ENCODE results near the gene RYR1. TPM values are rescaled to one million over a fixed set of nuclear protein-coding genes. Genes with fewer than 3 reads are reported as not detected.

RYR1 gene
- total RNA-seq, 1 donor from 2014 or later: 0.03 TPM

DNA sequence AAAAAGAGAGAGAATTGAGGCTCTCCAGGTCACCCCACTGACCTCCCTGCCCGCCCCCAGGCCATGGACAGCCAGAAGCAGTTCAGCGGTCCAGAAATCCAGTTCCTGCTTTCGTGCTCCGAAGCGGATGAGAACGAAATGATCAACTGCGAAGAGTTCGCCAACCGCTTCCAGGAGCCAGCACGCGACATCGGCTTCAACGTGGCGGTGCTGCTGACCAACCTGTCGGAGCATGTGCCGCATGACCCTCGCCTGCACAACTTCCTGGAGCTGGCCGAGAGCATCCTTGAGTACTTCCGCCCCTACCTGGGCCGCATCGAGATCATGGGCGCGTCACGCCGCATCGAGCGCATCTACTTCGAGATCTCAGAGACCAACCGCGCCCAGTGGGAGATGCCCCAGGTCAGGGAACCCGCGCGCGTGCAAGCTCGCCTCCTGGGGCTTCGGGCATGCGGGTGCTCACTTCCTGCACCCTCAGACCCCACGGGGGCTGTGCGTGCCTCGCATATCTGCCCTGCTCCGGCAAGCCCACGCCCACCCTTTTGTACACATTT is 127.6 kb downstream of the RYR1 start:
- no peak for DNase-seq (ENCODE audit: extremely low spot score, unreplicated experiment)
- no peaks in the 10 kb centered on the region for H3K36me3 Mint-ChIP-seq (ENCODE audit: unreplicated experiment)
- no peaks in the 10 kb centered on the region for H3K4me1 Mint-ChIP-seq (ENCODE audit: unreplicated experiment)
- no peak overlapping the region for H3K4me3 Mint-ChIP-seq (ENCODE audit: unreplicated experiment)
- TF ChIP-seq, protein P1, sequence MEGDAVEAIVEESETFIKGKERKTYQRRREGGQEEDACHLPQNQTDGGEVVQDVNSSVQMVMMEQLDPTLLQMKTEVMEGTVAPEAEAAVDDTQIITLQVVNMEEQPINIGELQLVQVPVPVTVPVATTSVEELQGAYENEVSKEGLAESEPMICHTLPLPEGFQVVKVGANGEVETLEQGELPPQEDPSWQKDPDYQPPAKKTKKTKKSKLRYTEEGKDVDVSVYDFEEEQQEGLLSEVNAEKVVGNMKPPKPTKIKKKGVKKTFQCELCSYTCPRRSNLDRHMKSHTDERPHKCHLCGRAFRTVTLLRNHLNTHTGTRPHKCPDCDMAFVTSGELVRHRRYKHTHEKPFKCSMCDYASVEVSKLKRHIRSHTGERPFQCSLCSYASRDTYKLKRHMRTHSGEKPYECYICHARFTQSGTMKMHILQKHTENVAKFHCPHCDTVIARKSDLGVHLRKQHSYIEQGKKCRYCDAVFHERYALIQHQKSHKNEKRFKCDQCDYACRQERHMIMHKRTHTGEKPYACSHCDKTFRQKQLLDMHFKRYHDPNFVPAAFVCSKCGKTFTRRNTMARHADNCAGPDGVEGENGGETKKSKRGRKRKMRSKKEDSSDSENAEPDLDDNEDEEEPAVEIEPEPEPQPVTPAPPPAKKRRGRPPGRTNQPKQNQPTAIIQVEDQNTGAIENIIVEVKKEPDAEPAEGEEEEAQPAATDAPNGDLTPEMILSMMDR (IDR thresholded peaks at IDR 0.05): no peak
- H3K9me3 Mint-ChIP-seq (ENCODE audit: unreplicated experiment): no peaks in the 10 kb centered on the region
- no peak overlapping the region for H3K27ac Mint-ChIP-seq (ENCODE audit: unreplicated experiment)
- H3K27me3 Mint-ChIP-seq (ENCODE audit: unreplicated experiment): peaks cover 3% of the 10 kb centered on the region

DNA sequence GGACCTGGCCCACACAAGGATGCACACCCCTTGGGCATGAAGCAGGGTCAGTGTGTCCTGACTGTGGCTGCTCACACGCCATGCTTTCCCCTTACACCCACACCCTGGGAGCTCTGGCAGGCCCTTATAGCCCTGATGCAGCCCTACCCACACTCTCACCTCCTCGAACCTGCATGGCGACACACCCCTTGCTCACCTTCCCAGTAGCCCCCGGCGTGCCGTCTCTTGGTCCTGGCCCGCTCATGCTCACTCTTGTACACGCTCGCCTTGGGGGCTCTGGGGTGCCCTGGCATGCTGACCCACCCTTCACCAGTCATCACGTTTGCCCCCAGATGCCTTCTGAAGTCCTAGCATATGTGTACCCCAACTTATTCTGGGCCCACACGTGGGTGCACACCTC is 128.2 kb downstream of the RYR1 start:
- H3K36me3 Mint-ChIP-seq (ENCODE audit: unreplicated experiment): no peaks in the 10 kb centered on the region
- no peak for DNase-seq (ENCODE audit: extremely low spot score, unreplicated experiment)
- peaks cover 3% of the 10 kb centered on the region for H3K27me3 Mint-ChIP-seq (ENCODE audit: unreplicated experiment)

DNA sequence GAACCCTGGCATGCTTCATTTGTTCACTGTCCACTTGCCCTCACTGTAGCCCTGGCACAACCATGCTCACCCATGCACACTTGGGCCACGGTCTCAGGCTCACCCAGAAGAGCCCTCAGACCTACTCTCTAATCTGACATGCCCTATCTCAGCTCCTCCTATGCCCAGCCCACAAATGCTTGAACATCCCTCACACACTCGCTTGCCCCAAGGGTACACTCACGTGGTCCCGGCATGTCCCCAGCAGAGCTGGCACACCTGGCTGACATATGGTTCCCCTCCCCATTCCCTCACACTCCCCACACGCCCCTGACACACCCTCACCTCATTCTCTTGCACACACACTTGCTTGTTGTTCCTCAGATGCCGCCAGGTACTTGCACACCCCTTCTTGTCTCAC is 128.6 kb downstream of the RYR1 start:
- TF ChIP-seq, protein P1 (IDR thresholded peaks at IDR 0.05): no peak
- H3K4me3 Mint-ChIP-seq (ENCODE audit: unreplicated experiment): no peak overlapping the region
- no peaks in the 10 kb centered on the region for H3K9me3 Mint-ChIP-seq (ENCODE audit: unreplicated experiment)
- peaks cover 3% of the 10 kb centered on the region for H3K27me3 Mint-ChIP-seq (ENCODE audit: unreplicated experiment)
- H3K36me3 Mint-ChIP-seq (ENCODE audit: unreplicated experiment): no peaks in the 10 kb centered on the region
- H3K4me1 Mint-ChIP-seq (ENCODE audit: unreplicated experiment): no peaks in the 10 kb centered on the region
- no peak for DNase-seq (ENCODE audit: extremely low spot score, unreplicated experiment)
- H3K27ac Mint-ChIP-seq (ENCODE audit: unreplicated experiment): no peak overlapping the region

More for the DNA sequence above, 128.2 kb downstream of the RYR1 start:
- TF ChIP-seq, protein P1 (IDR thresholded peaks at IDR 0.05): no peak
- Mint-ChIP-seq H3K4me1 (ENCODE audit: unreplicated experiment) (no peaks in the 10 kb centered on the region), H3K27ac (ENCODE audit: unreplicated experiment) (no peak overlapping the region), H3K9me3 (ENCODE audit: unreplicated experiment) (no peaks in the 10 kb centered on the region), H3K4me3 (ENCODE audit: unreplicated experiment) (no peak overlapping the region)

DNA sequence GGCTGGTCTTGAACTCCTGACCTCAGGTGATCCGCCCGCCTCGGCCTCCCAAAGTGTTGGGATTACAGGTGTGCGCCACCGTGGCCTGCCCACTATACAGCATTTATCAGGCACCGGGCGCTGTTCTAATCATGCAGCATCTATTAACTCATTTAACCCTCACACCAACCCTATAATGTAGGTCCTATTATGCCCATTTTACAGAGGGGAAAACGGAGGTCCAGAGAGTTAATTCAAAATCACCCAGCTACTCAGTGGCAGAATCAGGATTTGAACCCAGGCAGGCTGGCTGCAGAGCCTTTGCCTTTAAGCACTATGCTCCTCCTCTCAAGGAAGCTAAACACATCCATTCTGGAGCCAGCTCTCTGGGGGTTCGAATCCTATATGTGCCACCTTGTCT is 130.0 kb downstream of the RYR1 start:
- H3K4me3 Mint-ChIP-seq (ENCODE audit: unreplicated experiment): no peak overlapping the region
- no peak overlapping the region for H3K27ac Mint-ChIP-seq (ENCODE audit: unreplicated experiment)
- no peaks in the 10 kb centered on the region for H3K36me3 Mint-ChIP-seq (ENCODE audit: unreplicated experiment)
- no peak for DNase-seq (ENCODE audit: extremely low spot score, unreplicated experiment)
- no peaks in the 10 kb centered on the region for H3K4me1 Mint-ChIP-seq (ENCODE audit: unreplicated experiment)
- H3K9me3 Mint-ChIP-seq (ENCODE audit: unreplicated experiment): no peaks in the 10 kb centered on the region
- peaks cover 2% of the 10 kb centered on the region for H3K27me3 Mint-ChIP-seq (ENCODE audit: unreplicated experiment)
- TF ChIP-seq, protein P1 (IDR thresholded peaks at IDR 0.05): no peak

DNA sequence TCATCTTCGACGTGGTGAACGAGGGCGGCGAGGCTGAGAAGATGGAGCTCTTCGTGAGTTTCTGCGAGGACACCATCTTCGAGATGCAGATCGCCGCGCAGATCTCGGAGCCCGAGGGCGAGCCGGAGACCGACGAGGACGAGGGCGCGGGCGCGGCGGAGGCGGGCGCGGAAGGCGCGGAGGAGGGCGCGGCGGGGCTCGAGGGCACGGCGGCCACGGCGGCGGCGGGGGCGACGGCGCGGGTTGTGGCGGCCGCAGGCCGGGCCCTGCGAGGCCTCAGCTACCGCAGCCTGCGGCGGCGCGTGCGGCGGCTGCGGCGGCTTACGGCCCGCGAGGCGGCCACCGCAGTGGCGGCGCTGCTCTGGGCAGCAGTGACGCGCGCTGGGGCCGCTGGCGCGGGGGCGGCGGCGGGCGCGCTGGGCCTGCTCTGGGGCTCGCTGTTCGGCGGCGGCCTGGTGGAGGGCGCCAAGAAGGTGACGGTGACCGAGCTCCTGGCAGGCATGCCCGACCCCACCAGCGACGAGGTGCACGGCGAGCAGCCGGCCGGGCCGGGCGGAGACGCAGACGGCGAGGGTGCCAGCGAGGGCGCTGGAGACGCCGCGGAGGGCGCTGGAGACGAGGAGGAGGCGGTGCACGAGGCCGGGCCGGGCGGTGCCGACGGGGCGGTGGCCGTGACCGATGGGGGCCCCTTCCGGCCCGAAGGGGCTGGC is 131.6 kb downstream of the RYR1 start:
- Mint-ChIP-seq H3K27me3 (ENCODE audit: unreplicated experiment) (peaks cover 2% of the 10 kb centered on the region), H3K4me1 (ENCODE audit: unreplicated experiment) (no peaks in the 10 kb centered on the region), H3K4me3 (ENCODE audit: unreplicated experiment) (no peak overlapping the region), H3K27ac (ENCODE audit: unreplicated experiment) (no peak overlapping the region), H3K36me3 (ENCODE audit: unreplicated experiment) (no peaks in the 10 kb centered on the region), H3K9me3 (ENCODE audit: unreplicated experiment) (no peaks in the 10 kb centered on the region)
- TF ChIP-seq, protein P1 (IDR thresholded peaks at IDR 0.05): no peak
- no peak for DNase-seq (ENCODE audit: extremely low spot score, unreplicated experiment)
